ENCODE measurements around the gene ATP2B2. TPM values are rescaled to one million over a fixed set of nuclear protein-coding genes. Genes with fewer than 3 reads are reported as not detected.

Gene ATP2B2
- total RNA-seq, 2 donors from 2014 or later: 0.14 to 0.74 TPM

- WGBS: 85% methylated on average over 4 of the region's 4 CpGs
- Histone ChIP-seq H3K27ac (no peak overlapping the region), H3K4me3 (no peak overlapping the region), H3K36me3 (no peaks in the 10 kb centered on the region), H3K9me3 (no peaks in the 10 kb centered on the region), H3K4me1 (replicated peaks) (no peaks in the 10 kb centered on the region), H3K27me3 (replicated peaks; ENCODE audit: insufficient read depth) (no peaks in the 10 kb centered on the region)
- intact Hi-C loops (cut with DNase I): no loop called here
- no peak for TF ChIP-seq CTCF (IDR thresholded peaks at IDR 0.05)
- no peak for TF ChIP-seq POLR2AphosphoS5 (IDR thresholded peaks at IDR 0.05)
- TF ChIP-seq POLR2A (IDR thresholded peaks at IDR 0.05): no peak
- DNase-seq (ENCODE audit: low spot score): no peak
Measured at GRCh38 chr3:10534066-10534465, 28.7 kb upstream of the ATP2B2 start.

GRCh38 chr3:10533737-10534023 lies 28.3 kb upstream of the ATP2B2 start:
- TF ChIP-seq CTCF (IDR thresholded peaks at IDR 0.05) (no peak), POLR2A (IDR thresholded peaks at IDR 0.05) (no peak), POLR2AphosphoS5 (IDR thresholded peaks at IDR 0.05) (no peak)
- H3K27me3 ChIP-seq (replicated peaks; ENCODE audit: insufficient read depth): no peaks in the 10 kb centered on the region
- no peak for DNase-seq (ENCODE audit: low spot score)
- H3K4me3 ChIP-seq: no peak overlapping the region
- H3K4me1 ChIP-seq (replicated peaks): no peaks in the 10 kb centered on the region
- no peaks in the 10 kb centered on the region for H3K36me3 ChIP-seq
- intact Hi-C loops (cut with DNase I): no loop called here
- no peak overlapping the region for H3K27ac ChIP-seq
- no peaks in the 10 kb centered on the region for H3K9me3 ChIP-seq

- H3K4me1 ChIP-seq (replicated peaks): no peaks in the 10 kb centered on the region
- no peaks in the 10 kb centered on the region for H3K9me3 ChIP-seq
- H3K4me3 ChIP-seq: no peak overlapping the region
- H3K36me3 ChIP-seq: no peaks in the 10 kb centered on the region
- TF ChIP-seq POLR2AphosphoS5 (IDR thresholded peaks at IDR 0.05) (no peak), POLR2A (IDR thresholded peaks at IDR 0.05) (no peak), CTCF (IDR thresholded peaks at IDR 0.05) (no peak)
- 86% methylated on average over 7 of the region's 7 CpGs for WGBS
- H3K27ac ChIP-seq: no peak overlapping the region
- DNase-seq (ENCODE audit: low spot score): no peak
- intact Hi-C loops (cut with DNase I): no loop called here
- no peaks in the 10 kb centered on the region for H3K27me3 ChIP-seq (replicated peaks; ENCODE audit: insufficient read depth)
Measured at GRCh38 chr3:10532939-10533736, 27.8 kb upstream of the ATP2B2 start.

- H3K27me3 ChIP-seq (replicated peaks; ENCODE audit: insufficient read depth): no peaks in the 10 kb centered on the region
- H3K4me3 ChIP-seq: no peak overlapping the region
- intact Hi-C loops (cut with DNase I): no loop called here
- no peaks in the 10 kb centered on the region for H3K9me3 ChIP-seq
- no peak overlapping the region for H3K27ac ChIP-seq
- DNase-seq (ENCODE audit: low spot score): no peak
- WGBS: 61% methylated on average over 6 of the region's 6 CpGs
- H3K4me1 ChIP-seq (replicated peaks): no peaks in the 10 kb centered on the region
- no peak for TF ChIP-seq POLR2A (IDR thresholded peaks at IDR 0.05)
- TF ChIP-seq CTCF (IDR thresholded peaks at IDR 0.05): no peak
- TF ChIP-seq POLR2AphosphoS5 (IDR thresholded peaks at IDR 0.05): no peak
- no peaks in the 10 kb centered on the region for H3K36me3 ChIP-seq
Measured at GRCh38 chr3:10531031-10531430, 25.6 kb upstream of the ATP2B2 start.

- H3K27ac ChIP-seq: no peak overlapping the region
- H3K4me3 ChIP-seq: no peak overlapping the region
- no peaks in the 10 kb centered on the region for H3K27me3 ChIP-seq (replicated peaks; ENCODE audit: insufficient read depth)
- H3K4me1 ChIP-seq (replicated peaks): no peaks in the 10 kb centered on the region
- 78% methylated on average over 13 of the region's 13 CpGs for WGBS
- intact Hi-C loops (cut with DNase I): no loop called here
- H3K9me3 ChIP-seq: no peaks in the 10 kb centered on the region
- DNase-seq (ENCODE audit: low spot score): no peak
- H3K36me3 ChIP-seq: no peaks in the 10 kb centered on the region
- TF ChIP-seq CTCF (IDR thresholded peaks at IDR 0.05): no peak
Measured at GRCh38 chr3:10530241-10530640, 24.9 kb upstream of the ATP2B2 start.
